Muscle layer of colon (tissue), 2 donors: ENCODE measurements around the gene TNNI3K.

Experiments used
- H3K27ac ChIP-seq: one replicate; pipeline ENCODE4 v1.7.0; 2013; ENCODE audit warnings: low read depth, mild to moderate bottlenecking, low read length, moderate library complexity
- H3K27me3 ChIP-seq, 2 donors: one replicate each; pipeline ENCODE4 v1.7.0; 2013; ENCODE audit warnings: low read length in 2 of 2, mild to moderate bottlenecking in 2 of 2; ENCODE audit not compliant: insufficient read depth in 2 of 2, control insufficient read depth in 1 of 2
- H3K36me3 ChIP-seq: one replicate; pipeline ENCODE4 v1.7.0; 2013; ENCODE audit warnings: mild to moderate bottlenecking, low read length; ENCODE audit not compliant: insufficient read depth
- H3K4me1 ChIP-seq: one replicate; pipeline ENCODE4 v1.7.0; 2013; ENCODE audit warnings: mild to moderate bottlenecking, low read length; ENCODE audit not compliant: insufficient read depth
- H3K4me3 ChIP-seq, 2 donors: one replicate each; pipeline ENCODE4 v1.7.0; 2013; ENCODE audit warnings: low read length in 2 of 2, low read depth in 1 of 2, mild to moderate bottlenecking in 1 of 2, moderate library complexity in 1 of 2
- H3K9ac ChIP-seq: one replicate; pipeline ENCODE4 v1.7.0; 2013; ENCODE audit warnings: low read length
- H3K9me3 ChIP-seq: one replicate; pipeline ENCODE4 v1.7.0; 2013; ENCODE audit warnings: mild to moderate bottlenecking, low read length
- donor health status: abdominal sarcoma.
- donor health status: Adenocarcinoma of cecum.

Gene TNNI3K

DNA sequence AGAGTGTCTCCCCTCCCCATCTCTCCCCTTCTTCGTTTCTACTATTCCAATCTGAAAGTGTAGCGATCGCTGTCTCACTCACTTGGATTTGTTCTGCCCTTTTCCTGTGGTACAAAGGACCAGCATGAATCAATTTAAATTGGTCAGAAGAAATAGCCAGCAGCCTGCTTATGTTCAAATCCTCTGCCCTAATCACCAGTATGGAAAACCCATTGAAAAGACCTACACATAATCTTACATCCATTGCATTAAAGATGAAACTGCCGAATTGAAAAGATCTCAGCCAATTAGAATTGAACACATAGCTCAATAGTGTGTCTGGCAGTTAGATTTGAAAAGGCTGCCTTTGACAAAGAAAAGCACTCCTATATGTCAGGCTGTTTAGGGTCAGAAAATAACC, 122.6 kb downstream of the TNNI3K start:
- Histone ChIP-seq H3K4me1 (no peaks in the 10 kb centered on the region), H3K4me3 (no peak overlapping the region), H3K27me3 (no peaks in the 10 kb centered on the region), H3K27ac (no peak overlapping the region), H3K36me3 (peaks cover 5% of the 10 kb centered on the region), H3K9me3 (no peaks in the 10 kb centered on the region), H3K9ac (no peak overlapping the region)

DNA sequence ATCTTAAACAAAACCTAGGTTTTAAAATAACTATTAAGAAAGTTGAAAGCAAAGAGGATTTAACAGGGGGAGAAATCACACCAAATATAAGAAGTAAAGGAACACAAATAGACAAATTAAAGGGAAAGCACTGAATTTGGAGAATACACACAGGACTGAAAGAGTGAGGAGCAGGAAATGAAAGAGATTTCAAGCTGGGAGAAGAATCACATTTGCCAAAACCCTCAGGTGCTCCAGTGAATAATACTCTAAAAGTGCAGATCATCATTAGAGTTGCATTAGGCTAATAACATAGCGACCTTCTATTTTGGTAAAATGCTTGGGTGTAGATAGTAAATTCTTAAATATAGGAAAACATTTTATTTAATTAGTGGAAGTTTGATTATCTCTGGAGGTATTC, 127.5 kb downstream of the TNNI3K start:
- no peak overlapping the region for H3K27ac ChIP-seq
- no peaks in the 10 kb centered on the region for H3K27me3 ChIP-seq
- H3K9ac ChIP-seq: no peak overlapping the region
- no peaks in the 10 kb centered on the region for H3K9me3 ChIP-seq
- no peaks in the 10 kb centered on the region for H3K36me3 ChIP-seq
- no peaks in the 10 kb centered on the region for H3K4me1 ChIP-seq
- no peak overlapping the region for H3K4me3 ChIP-seq

DNA sequence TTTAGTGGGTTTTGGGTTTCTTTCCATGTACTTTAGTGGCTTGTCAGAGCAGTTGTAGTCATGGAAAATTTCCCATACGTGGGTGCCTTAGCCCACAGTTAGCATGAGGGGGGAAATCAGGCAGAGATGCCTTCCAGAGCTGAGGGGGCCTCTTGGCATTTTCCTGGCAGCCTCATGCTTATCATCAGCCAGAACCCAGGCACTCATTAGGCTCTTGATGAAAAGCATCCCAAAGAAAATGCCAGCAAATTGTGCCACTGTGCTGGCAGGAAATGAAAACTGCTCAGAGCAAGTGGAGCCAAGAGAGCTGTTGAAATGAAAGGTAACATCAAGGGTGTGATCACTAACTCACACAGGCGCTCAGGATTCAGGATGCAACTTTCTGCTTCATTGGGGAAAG, 128.0 kb downstream of the TNNI3K start:
- Histone ChIP-seq H3K9ac (no peak overlapping the region), H3K9me3 (no peaks in the 10 kb centered on the region), H3K4me3 (no peak overlapping the region), H3K27me3 (no peaks in the 10 kb centered on the region), H3K27ac (no peak overlapping the region), H3K4me1 (no peaks in the 10 kb centered on the region), H3K36me3 (no peaks in the 10 kb centered on the region)

DNA sequence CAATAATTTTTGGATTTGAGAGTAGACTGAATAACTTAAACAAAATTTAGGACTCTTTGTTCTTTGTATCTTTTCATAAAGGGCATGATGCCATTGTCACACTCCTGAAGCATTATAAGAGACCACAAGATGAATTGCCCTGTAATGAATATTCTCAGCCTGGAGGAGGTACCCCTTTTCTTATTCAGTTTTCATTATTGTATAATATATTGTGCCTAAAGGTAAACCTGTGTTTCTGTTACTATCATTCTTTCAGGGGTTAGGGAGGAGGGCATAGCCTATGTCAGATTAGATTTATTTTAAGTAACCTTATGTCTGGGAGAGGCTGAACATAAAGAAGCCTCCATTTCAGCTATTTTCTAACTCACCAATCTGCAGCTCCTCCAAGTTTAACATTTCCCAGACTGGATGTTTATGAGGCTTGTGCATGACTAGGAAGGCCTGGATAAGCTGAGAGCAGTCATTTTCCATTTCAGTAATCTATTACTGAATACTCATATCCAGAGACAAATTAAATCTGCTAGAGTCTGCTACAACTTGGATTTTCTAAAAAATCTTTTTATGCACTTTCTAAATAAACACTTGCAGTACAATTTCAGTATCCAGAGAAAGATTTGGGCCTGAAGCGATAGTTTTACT, 132.1 kb downstream of the TNNI3K start:
- Histone ChIP-seq H3K27ac (no peak overlapping the region), H3K9me3 (no peaks in the 10 kb centered on the region), H3K9ac (no peak overlapping the region), H3K27me3 (no peaks in the 10 kb centered on the region), H3K4me1 (no peaks in the 10 kb centered on the region), H3K4me3 (no peak overlapping the region), H3K36me3 (no peaks in the 10 kb centered on the region)

DNA sequence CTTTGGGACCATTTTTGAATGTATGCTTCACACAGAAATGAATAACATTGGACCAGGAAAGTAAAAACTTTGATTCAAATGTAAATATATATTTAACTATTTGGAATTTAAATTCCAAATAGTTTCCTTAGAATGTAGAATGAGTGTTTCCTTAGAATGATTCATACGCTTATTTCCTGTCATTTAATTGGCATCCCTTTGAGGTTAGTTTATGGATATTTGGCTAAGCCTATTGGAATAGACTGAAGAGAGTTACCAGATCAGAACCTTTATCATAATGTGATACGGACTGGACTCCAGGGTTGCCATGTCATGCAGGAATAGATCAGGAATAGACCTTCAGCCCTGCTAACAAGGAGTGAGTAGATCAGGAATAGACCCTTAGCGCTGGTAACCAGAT, 133.1 kb downstream of the TNNI3K start:
- Histone ChIP-seq H3K4me1 (no peaks in the 10 kb centered on the region), H3K9me3 (no peaks in the 10 kb centered on the region), H3K9ac (no peak overlapping the region), H3K27ac (no peak overlapping the region), H3K36me3 (no peaks in the 10 kb centered on the region), H3K4me3 (no peak overlapping the region), H3K27me3 (no peaks in the 10 kb centered on the region)

DNA sequence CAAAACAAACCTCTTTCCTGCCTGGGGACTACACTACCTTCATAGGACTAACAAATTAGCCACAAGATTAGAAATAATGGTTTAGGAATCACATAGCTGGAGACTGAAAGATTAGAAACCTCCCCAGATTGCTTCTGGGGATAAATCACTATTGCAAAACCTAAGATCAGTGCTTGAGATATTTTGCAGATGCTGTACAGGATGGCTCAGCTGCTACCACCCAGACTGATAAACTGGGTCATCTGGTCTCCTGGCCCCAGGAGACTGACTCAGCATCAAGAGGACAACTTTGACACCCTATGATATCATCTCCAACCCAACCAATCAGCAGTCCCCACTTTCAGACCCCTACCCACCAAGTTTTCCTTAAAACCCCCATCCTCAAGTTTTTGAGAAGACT, 140.2 kb downstream of the TNNI3K start:
- H3K9ac ChIP-seq: no peak overlapping the region

DNA sequence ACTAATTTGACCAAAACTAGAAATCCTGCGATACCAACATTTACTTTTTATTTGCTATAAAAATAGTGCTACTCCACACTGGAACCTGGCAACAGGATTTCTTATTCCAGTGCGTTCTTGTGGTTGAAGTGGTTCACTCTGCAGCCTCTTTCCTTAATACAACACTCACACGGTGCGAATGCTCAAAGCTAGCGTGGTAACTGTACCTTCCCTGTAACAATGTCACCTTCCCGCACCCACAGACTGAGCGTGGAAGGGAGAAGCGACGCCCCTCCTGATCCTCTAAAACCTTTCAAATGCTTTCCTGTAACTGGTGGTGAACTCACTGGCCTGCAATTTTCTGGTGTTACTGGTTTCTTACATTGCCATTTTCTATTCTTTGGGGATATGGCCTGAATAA, 145.1 kb downstream of the TNNI3K start:
- H3K27me3 ChIP-seq: no peaks in the 10 kb centered on the region
- no peak overlapping the region for H3K27ac ChIP-seq
- H3K4me3 ChIP-seq: no peak overlapping the region
- no peaks in the 10 kb centered on the region for H3K4me1 ChIP-seq
- no peaks in the 10 kb centered on the region for H3K36me3 ChIP-seq
- no peaks in the 10 kb centered on the region for H3K9me3 ChIP-seq
- no peak overlapping the region for H3K9ac ChIP-seq

More for the DNA sequence above, 140.2 kb downstream of the TNNI3K start:
- Histone ChIP-seq H3K27ac (no peak overlapping the region), H3K36me3 (no peaks in the 10 kb centered on the region), H3K4me3 (no peak overlapping the region), H3K27me3 (no peaks in the 10 kb centered on the region), H3K4me1 (no peaks in the 10 kb centered on the region), H3K9me3 (no peaks in the 10 kb centered on the region)

DNA sequence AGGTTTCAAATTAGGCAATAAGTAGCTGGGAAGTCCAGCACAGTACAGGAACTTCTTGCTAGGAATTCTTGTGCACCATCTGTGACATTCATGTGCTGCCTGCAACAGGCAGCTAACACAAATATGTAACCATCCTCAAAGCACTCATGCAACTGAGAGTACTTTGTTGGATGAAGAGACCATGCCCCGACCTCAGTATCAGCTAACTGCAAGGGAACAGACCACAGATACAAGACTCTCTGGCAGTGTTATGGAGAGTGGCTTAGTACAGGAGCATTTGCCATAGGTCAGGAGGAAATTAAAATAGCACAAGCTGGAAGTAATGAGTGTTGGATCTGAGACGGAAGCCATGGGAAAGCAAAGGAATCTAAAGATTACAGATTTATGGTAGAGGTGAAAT, 153.7 kb downstream of the TNNI3K start:
- no peak overlapping the region for H3K4me3 ChIP-seq
- no peaks in the 10 kb centered on the region for H3K36me3 ChIP-seq
- H3K27me3 ChIP-seq: no peaks in the 10 kb centered on the region
- no peaks in the 10 kb centered on the region for H3K9me3 ChIP-seq
- H3K27ac ChIP-seq: no peak overlapping the region
- no peaks in the 10 kb centered on the region for H3K4me1 ChIP-seq
- no peak overlapping the region for H3K9ac ChIP-seq

DNA sequence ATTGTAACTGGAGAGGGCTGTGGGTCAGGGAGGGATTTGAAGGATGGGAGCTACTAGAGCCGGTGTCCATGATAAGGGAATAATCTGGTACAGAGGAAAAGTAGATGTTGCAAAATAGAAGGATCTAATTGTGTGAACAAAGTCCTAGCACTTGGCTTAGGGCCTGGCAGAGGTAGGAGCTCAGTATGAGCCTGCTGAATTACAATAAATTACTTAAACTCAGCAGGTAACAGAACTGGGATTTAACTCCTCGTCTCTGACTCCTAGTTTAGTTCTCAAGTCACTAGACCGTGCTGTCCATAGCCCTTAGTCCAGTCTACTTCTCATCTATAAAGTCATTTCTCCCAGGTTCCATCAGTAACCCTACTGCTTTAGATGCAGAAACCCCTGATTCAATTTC, 157.0 kb downstream of the TNNI3K start:
- peaks cover 3% of the 10 kb centered on the region for H3K4me1 ChIP-seq
- H3K4me3 ChIP-seq: no peak overlapping the region
- H3K9ac ChIP-seq: no peak overlapping the region
- H3K27me3 ChIP-seq: no peaks in the 10 kb centered on the region
- no peaks in the 10 kb centered on the region for H3K9me3 ChIP-seq
- H3K36me3 ChIP-seq: no peaks in the 10 kb centered on the region
- no peak overlapping the region for H3K27ac ChIP-seq

DNA sequence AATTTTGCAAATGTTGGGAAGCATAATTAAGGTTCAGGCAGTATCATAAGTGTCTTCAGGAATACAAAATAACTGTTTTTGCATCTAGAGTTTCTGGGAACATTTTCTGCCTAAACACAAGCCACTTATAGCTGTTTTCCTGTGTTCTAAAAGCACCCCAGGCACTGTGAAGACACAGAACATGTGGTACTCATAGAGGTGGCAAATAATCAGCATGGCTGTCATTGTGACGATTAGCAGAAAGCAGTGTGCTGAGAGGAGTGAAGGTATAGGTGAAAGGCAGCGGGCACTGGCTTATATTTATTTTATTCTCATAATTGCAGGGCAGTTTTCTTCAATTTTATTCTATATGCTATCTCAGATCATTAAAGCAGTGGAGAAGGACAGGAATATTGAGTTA, 157.7 kb downstream of the TNNI3K start:
- Histone ChIP-seq H3K4me3 (no peak overlapping the region), H3K4me1 (peaks cover 3% of the 10 kb centered on the region), H3K27me3 (no peaks in the 10 kb centered on the region), H3K9me3 (no peaks in the 10 kb centered on the region), H3K27ac (no peak overlapping the region), H3K9ac (no peak overlapping the region), H3K36me3 (no peaks in the 10 kb centered on the region)

DNA sequence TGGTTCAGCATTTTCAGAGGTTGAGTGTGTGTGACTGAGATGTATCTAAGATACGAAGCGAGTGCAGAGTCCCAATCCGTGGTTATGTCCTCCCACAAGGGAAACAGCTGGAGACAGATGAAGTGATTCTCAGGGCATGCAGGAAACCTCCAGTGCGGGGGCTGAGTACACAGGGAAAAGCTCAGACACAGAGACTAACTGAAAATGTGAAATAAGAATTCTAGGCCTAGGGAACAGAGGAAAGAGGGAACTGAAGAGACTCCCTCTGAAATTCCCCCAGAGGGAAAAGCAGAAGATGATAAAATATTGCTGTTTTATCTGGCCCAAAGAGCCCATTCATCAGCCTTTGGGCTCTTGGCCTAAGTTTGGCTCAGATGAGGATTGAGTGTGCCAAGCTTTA, 160.4 kb downstream of the TNNI3K start:
- H3K9me3 ChIP-seq: no peaks in the 10 kb centered on the region
- no peaks in the 10 kb centered on the region for H3K36me3 ChIP-seq
- no peaks in the 10 kb centered on the region for H3K27me3 ChIP-seq
- H3K9ac ChIP-seq: no peak overlapping the region
- no peak overlapping the region for H3K27ac ChIP-seq
- H3K4me1 ChIP-seq: peaks cover 3% of the 10 kb centered on the region
- H3K4me3 ChIP-seq: no peak overlapping the region

DNA sequence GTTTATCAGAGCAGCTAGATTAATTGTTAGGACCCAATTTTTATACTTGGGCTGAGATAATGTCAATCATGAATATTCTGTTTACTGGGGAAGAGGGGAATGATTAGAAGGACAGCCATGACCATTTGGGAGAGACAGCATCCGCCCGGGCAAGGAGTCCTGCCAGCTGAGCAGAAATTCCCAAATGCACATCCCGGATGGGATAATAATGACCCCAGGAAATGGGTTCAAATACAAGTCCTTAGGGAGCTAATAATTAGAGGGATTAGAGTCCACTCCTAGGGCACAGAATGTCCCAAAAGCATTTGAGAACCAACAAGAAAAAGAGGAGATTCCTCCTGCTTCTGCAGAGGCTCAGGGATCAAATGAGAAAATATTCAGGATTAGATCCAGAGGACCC, 161.3 kb downstream of the TNNI3K start:
- Histone ChIP-seq H3K27ac (no peak overlapping the region), H3K4me3 (no peak overlapping the region), H3K4me1 (peaks cover 3% of the 10 kb centered on the region), H3K36me3 (no peaks in the 10 kb centered on the region), H3K9me3 (no peaks in the 10 kb centered on the region), H3K9ac (no peak overlapping the region), H3K27me3 (no peaks in the 10 kb centered on the region)
